ENCODE measurements around the gene KHK. TPM values are rescaled to one million over a fixed set of nuclear protein-coding genes. Genes with fewer than 3 reads are reported as not detected.
A peak's percentile ranks its signal among the peaks of the same experiment; 100 is the strongest.

The KHK gene
- total and polyA plus RNA-seq, 9 of the 15 experiments (the other 6 are each of a cell fraction or from before 2014, with no cell fraction given): 1.5 to 10.7 (median 5.2) TPM

GRCh38 chr2:27071277-27071989 is 15.1 kb upstream of the KHK start, which contains the start of gene OST4 (continued):
- TF ChIP-seq ZBTB1 (CRISPR knock-in tag; IDR thresholded peaks at IDR 0.05; ENCODE audit: borderline replicate concordance, low read depth): peak; percentile 49; the same call in 1 of the 2 replicates
- peak in 1 of 2 experiments; percentile 24; a peak in 1 of 4 replicates for TF ChIP-seq SIX5 (IDR thresholded peaks at IDR 0.05; ENCODE audit: borderline replicate concordance in 1 of 2, insufficient read depth in 1 of 2, low read depth in 1 of 2, low read length in 2 of 2)
- TF ChIP-seq, protein P1, sequence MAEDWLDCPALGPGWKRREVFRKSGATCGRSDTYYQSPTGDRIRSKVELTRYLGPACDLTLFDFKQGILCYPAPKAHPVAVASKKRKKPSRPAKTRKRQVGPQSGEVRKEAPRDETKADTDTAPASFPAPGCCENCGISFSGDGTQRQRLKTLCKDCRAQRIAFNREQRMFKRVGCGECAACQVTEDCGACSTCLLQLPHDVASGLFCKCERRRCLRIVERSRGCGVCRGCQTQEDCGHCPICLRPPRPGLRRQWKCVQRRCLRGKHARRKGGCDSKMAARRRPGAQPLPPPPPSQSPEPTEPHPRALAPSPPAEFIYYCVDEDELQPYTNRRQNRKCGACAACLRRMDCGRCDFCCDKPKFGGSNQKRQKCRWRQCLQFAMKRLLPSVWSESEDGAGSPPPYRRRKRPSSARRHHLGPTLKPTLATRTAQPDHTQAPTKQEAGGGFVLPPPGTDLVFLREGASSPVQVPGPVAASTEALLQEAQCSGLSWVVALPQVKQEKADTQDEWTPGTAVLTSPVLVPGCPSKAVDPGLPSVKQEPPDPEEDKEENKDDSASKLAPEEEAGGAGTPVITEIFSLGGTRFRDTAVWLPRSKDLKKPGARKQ (CRISPR knock-in tag; IDR thresholded peaks at IDR 0.05): no peak
- TF ChIP-seq BDP1 (IDR thresholded peaks at IDR 0.05; ENCODE audit: insufficient read depth, insufficient read length): no peak
- TF ChIP-seq ADNP (tag; IDR thresholded peaks at IDR 0.05): no peak
- TF ChIP-seq ZNF134 (CRISPR knock-in tag; conservative IDR thresholded peaks at IDR 0.05): no peak
- no peak for TF ChIP-seq PHTF2 (CRISPR knock-in tag; IDR thresholded peaks at IDR 0.05)
- TF ChIP-seq FOXP1 (CRISPR knock-in tag; IDR thresholded peaks at IDR 0.05): 0 out of 2 replicates have a peak, but pooled peaks have one; percentile 43
- TF ChIP-seq ASH1L (IDR thresholded peaks at IDR 0.05; ENCODE audit: borderline replicate concordance, low read depth, partially characterized antibody): no peak
- TF ChIP-seq ZNF263 (CRISPR knock-in tag; IDR thresholded peaks at IDR 0.05; ENCODE audit: borderline replicate concordance): peak; percentile 11; the same call in 1 of the 2 replicates
- no peak for TF ChIP-seq ZBTB49 (CRISPR knock-in tag; IDR thresholded peaks at IDR 0.05; ENCODE audit: borderline replicate concordance)
- TF ChIP-seq ZNF583 (CRISPR knock-in tag; IDR thresholded peaks at IDR 0.05): no peak
- no peak for TF ChIP-seq NCOA4 (IDR thresholded peaks at IDR 0.05; ENCODE audit: partially characterized antibody)
- TF ChIP-seq ZBTB43 (CRISPR knock-in tag; IDR thresholded peaks at IDR 0.05): no peak
- peak; percentile 36 for TF ChIP-seq E2F8 (IDR thresholded peaks at IDR 0.05; ENCODE audit: low read depth, partially characterized antibody)
